Sigmoid colon (tissue), 4 donors: Measurements from ENCODE around the gene KLK7.

Source experiments
- CTCF ChIP-seq, 4 experiments: fragments of 450-650 bp in 3 of 4; fragments of 200-600 bp in 1 of 4; IDR thresholded peaks; one replicate each; pipeline ENCODE4 v1.5.1; 2016 to 2019; ENCODE audit warnings: antibody characterized with exemption in 4 of 4, mild to moderate bottlenecking in 3 of 4, moderate library complexity in 2 of 4
- EP300 ChIP-seq, 4 donors: sonication (generic); formaldehyde crosslinking; IDR thresholded peaks; one replicate each; pipeline ENCODE4 v1.6.1; 2017; ENCODE audit warnings: antibody characterized with exemption in 4 of 4
- POLR2A ChIP-seq, 2 donors: fragments of 450-650 bp; IDR thresholded peaks; one replicate each; pipeline ENCODE4 v1.6.1; 2016; ENCODE audit warnings: antibody characterized with exemption in 2 of 2, mild to moderate bottlenecking in 2 of 2, moderate library complexity in 2 of 2
- POLR2AphosphoS5 ChIP-seq, 4 donors: sonication (generic); formaldehyde crosslinking; IDR thresholded peaks; one replicate each; pipeline ENCODE4 v1.6.1; 2017; ENCODE audit warnings: antibody characterized with exemption in 4 of 4

- no peak for TF ChIP-seq CTCF (IDR thresholded peaks at IDR 0.05)
- no peak for TF ChIP-seq EP300 (IDR thresholded peaks at IDR 0.05)
- no peak for TF ChIP-seq POLR2A (IDR thresholded peaks at IDR 0.05)
- TF ChIP-seq POLR2AphosphoS5 (IDR thresholded peaks at IDR 0.05), result no peak
Observed at GRCh38 chr19:50982186-50982585, 1.5 kb downstream of the KLK7 start.
